PFSK-1 (cell line): ENCODE measurements around the gene TBX3.

ENCODE experiments used
- POLR2AphosphoS5 ChIP-seq: IDR thresholded peaks from 2 replicates; pipeline ENCODE4 v1.6.1; 2012; ENCODE audit warnings: low read depth, mild to moderate bottlenecking, control low read depth, low read length, moderate library complexity
- SIN3A ChIP-seq: IDR thresholded peaks from 2 replicates; pipeline ENCODE4 v1.6.1; 2012; ENCODE audit warnings: mild to moderate bottlenecking, low read length, moderate library complexity, borderline replicate concordance; ENCODE audit not compliant: insufficient read depth
- TAF1 ChIP-seq: IDR thresholded peaks from 2 replicates; pipeline ENCODE4 v1.6.1; 2012; ENCODE audit warnings: low read length, control low read depth, borderline replicate concordance; ENCODE audit not compliant: insufficient read depth
- TF ChIP-seq, protein P1 (sequence below), 2 experiments: IDR thresholded peaks; 2 replicates each; pipeline versions ENCODE4 v1.6.1 to v1.8.0; 2011 to 2012; ENCODE audit warnings: low read depth in 2 of 2, low read length in 2 of 2, control low read depth in 1 of 2, inconsistent platforms in 1 of 2, mild to moderate bottlenecking in 1 of 2, moderate library complexity in 1 of 2; ENCODE audit not compliant: insufficient read depth in 1 of 2

DNA sequence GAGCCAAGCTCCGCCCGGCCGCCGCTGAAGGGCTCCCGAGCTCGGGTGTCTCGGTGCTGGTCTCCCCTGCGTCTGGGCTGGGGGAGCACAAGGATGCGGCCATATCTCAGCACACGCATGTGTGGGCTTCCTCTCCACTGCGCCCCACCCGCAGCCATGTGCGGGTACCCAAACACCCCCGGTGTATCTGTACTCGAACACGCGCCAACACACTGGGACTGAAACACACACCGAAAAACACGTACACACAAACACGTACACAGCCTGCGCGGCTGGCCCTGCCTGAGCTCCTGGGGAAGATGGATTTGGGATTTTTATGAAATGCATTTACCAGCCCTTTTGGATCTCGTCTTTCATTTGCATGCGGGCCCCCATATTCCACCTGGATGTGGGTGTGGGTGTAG is 897 bp upstream of the TBX3 start:
- TF ChIP-seq TAF1 (no peak), POLR2AphosphoS5 (no peak), SIN3A (no peak)
- TF ChIP-seq, protein P1, sequence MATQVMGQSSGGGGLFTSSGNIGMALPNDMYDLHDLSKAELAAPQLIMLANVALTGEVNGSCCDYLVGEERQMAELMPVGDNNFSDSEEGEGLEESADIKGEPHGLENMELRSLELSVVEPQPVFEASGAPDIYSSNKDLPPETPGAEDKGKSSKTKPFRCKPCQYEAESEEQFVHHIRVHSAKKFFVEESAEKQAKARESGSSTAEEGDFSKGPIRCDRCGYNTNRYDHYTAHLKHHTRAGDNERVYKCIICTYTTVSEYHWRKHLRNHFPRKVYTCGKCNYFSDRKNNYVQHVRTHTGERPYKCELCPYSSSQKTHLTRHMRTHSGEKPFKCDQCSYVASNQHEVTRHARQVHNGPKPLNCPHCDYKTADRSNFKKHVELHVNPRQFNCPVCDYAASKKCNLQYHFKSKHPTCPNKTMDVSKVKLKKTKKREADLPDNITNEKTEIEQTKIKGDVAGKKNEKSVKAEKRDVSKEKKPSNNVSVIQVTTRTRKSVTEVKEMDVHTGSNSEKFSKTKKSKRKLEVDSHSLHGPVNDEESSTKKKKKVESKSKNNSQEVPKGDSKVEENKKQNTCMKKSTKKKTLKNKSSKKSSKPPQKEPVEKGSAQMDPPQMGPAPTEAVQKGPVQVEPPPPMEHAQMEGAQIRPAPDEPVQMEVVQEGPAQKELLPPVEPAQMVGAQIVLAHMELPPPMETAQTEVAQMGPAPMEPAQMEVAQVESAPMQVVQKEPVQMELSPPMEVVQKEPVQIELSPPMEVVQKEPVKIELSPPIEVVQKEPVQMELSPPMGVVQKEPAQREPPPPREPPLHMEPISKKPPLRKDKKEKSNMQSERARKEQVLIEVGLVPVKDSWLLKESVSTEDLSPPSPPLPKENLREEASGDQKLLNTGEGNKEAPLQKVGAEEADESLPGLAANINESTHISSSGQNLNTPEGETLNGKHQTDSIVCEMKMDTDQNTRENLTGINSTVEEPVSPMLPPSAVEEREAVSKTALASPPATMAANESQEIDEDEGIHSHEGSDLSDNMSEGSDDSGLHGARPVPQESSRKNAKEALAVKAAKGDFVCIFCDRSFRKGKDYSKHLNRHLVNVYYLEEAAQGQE (IDR thresholded peaks at IDR 0.05; ENCODE audit: insufficient read depth in 1 of 2, low read depth in 2 of 2, low read length in 2 of 2) = no peak
